HEK293T (cell line): ENCODE measurements around the gene MKNK1.

Experiments
- ARNT ChIP-seq: fragments of 450-650 bp; IDR thresholded peaks from 2 replicates; pipeline ENCODE4 v1.6.1; 2017; ENCODE audit warnings: mild to moderate bottlenecking
- BHLHE40 ChIP-seq: fragments of 450-650 bp; IDR thresholded peaks from 2 replicates; pipeline ENCODE4 v1.6.1; 2016; ENCODE audit warnings: mild to moderate bottlenecking, moderate library complexity, borderline replicate concordance
- ELF4 ChIP-seq: fragments of 450-650 bp; IDR thresholded peaks from 2 replicates; pipeline ENCODE4 v1.6.1; 2017; ENCODE audit warnings: antibody characterized with exemption
- FOXA1 ChIP-seq: fragments of 450-650 bp; IDR thresholded peaks from 2 replicates; pipeline ENCODE4 v1.6.1; 2016; ENCODE audit warnings: mild to moderate bottlenecking
- FOXK2 ChIP-seq: fragments of 450-650 bp; IDR thresholded peaks from 2 replicates; pipeline ENCODE4 v1.6.1; 2016; ENCODE audit warnings: mild to moderate bottlenecking
- FOXM1 ChIP-seq: fragments of 450-650 bp; IDR thresholded peaks from 2 replicates; pipeline ENCODE4 v1.6.1; 2017; ENCODE audit warnings: mild to moderate bottlenecking, borderline replicate concordance
- HDGF ChIP-seq: fragments of 450-650 bp; IDR thresholded peaks from 2 replicates; pipeline ENCODE4 v1.6.1; 2017; ENCODE audit warnings: antibody characterized with exemption, borderline replicate concordance
- L3MBTL2 ChIP-seq: fragments of 450-650 bp; conservative IDR thresholded peaks from 2 replicates; pipeline ENCODE4 v1.6.1; 2016; ENCODE audit warnings: mild to moderate bottlenecking
- NFRKB ChIP-seq: fragments of 450-650 bp; IDR thresholded peaks from 2 replicates; pipeline ENCODE4 v1.6.1; 2016; ENCODE audit warnings: mild to moderate bottlenecking, moderate library complexity
- PKNOX1 ChIP-seq: fragments of 450-650 bp; IDR thresholded peaks from 2 replicates; pipeline ENCODE4 v1.6.1; 2016
- SP1 ChIP-seq: fragments of 450-650 bp; IDR thresholded peaks from 2 replicates; pipeline ENCODE4 v1.6.1; 2017
- SUZ12 ChIP-seq: fragments of 450-650 bp; IDR thresholded peaks from 2 replicates; pipeline ENCODE4 v1.6.1; 2016; ENCODE audit warnings: mild to moderate bottlenecking
- TARDBP ChIP-seq: fragments of 450-650 bp; IDR thresholded peaks from 2 replicates; pipeline ENCODE4 v1.6.1; 2016
- ZNF384 ChIP-seq: fragments of 450-650 bp; IDR thresholded peaks from 2 replicates; pipeline ENCODE4 v1.6.1; 2016

GRCh38 chr1:46585312-46585938, 18.6 kb downstream of the MKNK1 start:
- no peak for TF ChIP-seq BHLHE40
- TF ChIP-seq HDGF, result no peak
- TF ChIP-seq SUZ12, result no peak
- no peak for TF ChIP-seq L3MBTL2
- 0 out of 2 replicates have a peak, but pooled peaks have one; percentile 31 for TF ChIP-seq ZNF384
- TF ChIP-seq FOXM1, result no peak
- TF ChIP-seq NFRKB, result no peak
- TF ChIP-seq ELF4, result no peak
- TF ChIP-seq TARDBP, result no peak
- no peak for TF ChIP-seq PKNOX1
- TF ChIP-seq FOXA1, result no peak
- TF ChIP-seq FOXK2, result no peak
- TF ChIP-seq SP1, result no peak
- no peak for TF ChIP-seq ARNT
